Kidney (tissue), 14 donors: ENCODE measurements around the gene DDI2. TPM values are rescaled to one million over a fixed set of nuclear protein-coding genes. Genes with fewer than 3 reads are reported as not detected.

ENCODE experiments used
- DNase-seq, 5 donors: peaks; one replicate each; pipeline ENCODE4 v3.0.0-alpha.2; 2013 to 2020
- FAIRE-seq: peaks from 2 replicates; lab custom pipeline; 2012; peaks lifted over from hg19 to GRCh38; lab: Jason Lieb, UNC
- H3K27ac ChIP-seq, 2 donors: one replicate each; pipeline ENCODE4 v1.7.0; 2013; ENCODE audit warnings: low read depth in 2 of 2, low read length in 2 of 2, inconsistent platforms in 1 of 2
- H3K27me3 ChIP-seq: one replicate; pipeline ENCODE4 v1.7.1; 2013; ENCODE audit warnings: low read length, inconsistent platforms; ENCODE audit not compliant: control insufficient read depth, insufficient read depth
- H3K36me3 ChIP-seq, 3 donors: one replicate each; pipeline versions ENCODE4 v1.7.0 to v1.7.1; 2013; ENCODE audit warnings: low read length in 3 of 3, control low read depth in 1 of 3, inconsistent platforms in 1 of 3; ENCODE audit not compliant: insufficient read depth in 3 of 3, control insufficient read depth in 2 of 3
- H3K4me1 ChIP-seq, 3 donors: one replicate each; pipeline versions ENCODE4 v1.7.0 to v1.7.1; 2013; ENCODE audit warnings: low read length in 3 of 3, inconsistent platforms in 1 of 3, low read depth in 1 of 3; ENCODE audit not compliant: control insufficient read depth in 2 of 3, insufficient read depth in 2 of 3
- H3K4me3 ChIP-seq, 3 donors: one replicate each; pipeline versions ENCODE4 v1.7.0 to v1.8.1; 2013; ENCODE audit warnings: low read length in 3 of 3, control low read depth in 1 of 3, inconsistent platforms in 1 of 3
- H3K9ac ChIP-seq, 3 donors: one replicate each; pipeline versions ENCODE4 v1.7.0 to v1.7.1; 2013; ENCODE audit warnings: low read length in 3 of 3, control low read depth in 1 of 3, inconsistent platforms in 1 of 3
- H3K9me3 ChIP-seq, 3 donors: one replicate each; pipeline versions ENCODE4 v1.7.0 to v1.7.1; 2013; ENCODE audit warnings: low read length in 3 of 3, control low read depth in 1 of 3, inconsistent platforms in 1 of 3; ENCODE audit not compliant: control insufficient read depth in 2 of 3, insufficient read depth in 1 of 3
- intact Hi-C: fragments of 100-400 bp; cut with DNase I; formaldehyde crosslinking; loops from one replicate; pipeline ENCODE4 v1.11.1; 2022
- polyA plus RNA-seq: library from polyadenylated mRNA; stranded (reverse); fragments of 350-450 nt; fragmentation: Illumina TruSeq; extraction: RNeasy Lipid Tissue Mini Kit (QIAGEN cat#74804); gene quantifications from one replicate; pipeline ENCODE4 v1.2.3, GENCODE V29; 2014; ENCODE audit warnings: low read depth, low replicate concordance; ENCODE audit not compliant: insufficient read depth
- total RNA-seq: library from RNA; stranded (reverse); fragmentation: NEBNext Ultra II Directional; extraction: Animal tissue kit (Norgen Biotek cat#: 25700); gene quantifications from one replicate; pipeline ENCODE4 v1.2.1, GENCODE V29; 2021
- TF ChIP-seq, protein P1 (sequence below): IDR thresholded peaks from 3 replicates; pipeline ENCODE4 v1.5.1; 2012; ENCODE audit warnings: mild to moderate bottlenecking, moderate library complexity, borderline replicate concordance; ENCODE audit not compliant: insufficient read depth; ENCODE audit errors: extremely low read depth
- donor health status: control.
- donor health status: control.
- donor health status: control.
- donor health status: control.
- donor health status: control.
- donor health status: DM: yes; HTN: yes; CAD: no.
- donor health status: Normal renal cell carcinoma (clear cell type).

DDI2 gene
- total and polyA plus RNA-seq, 2 donors from 2014 or later, result 4.0 to 28.3 TPM

DNA sequence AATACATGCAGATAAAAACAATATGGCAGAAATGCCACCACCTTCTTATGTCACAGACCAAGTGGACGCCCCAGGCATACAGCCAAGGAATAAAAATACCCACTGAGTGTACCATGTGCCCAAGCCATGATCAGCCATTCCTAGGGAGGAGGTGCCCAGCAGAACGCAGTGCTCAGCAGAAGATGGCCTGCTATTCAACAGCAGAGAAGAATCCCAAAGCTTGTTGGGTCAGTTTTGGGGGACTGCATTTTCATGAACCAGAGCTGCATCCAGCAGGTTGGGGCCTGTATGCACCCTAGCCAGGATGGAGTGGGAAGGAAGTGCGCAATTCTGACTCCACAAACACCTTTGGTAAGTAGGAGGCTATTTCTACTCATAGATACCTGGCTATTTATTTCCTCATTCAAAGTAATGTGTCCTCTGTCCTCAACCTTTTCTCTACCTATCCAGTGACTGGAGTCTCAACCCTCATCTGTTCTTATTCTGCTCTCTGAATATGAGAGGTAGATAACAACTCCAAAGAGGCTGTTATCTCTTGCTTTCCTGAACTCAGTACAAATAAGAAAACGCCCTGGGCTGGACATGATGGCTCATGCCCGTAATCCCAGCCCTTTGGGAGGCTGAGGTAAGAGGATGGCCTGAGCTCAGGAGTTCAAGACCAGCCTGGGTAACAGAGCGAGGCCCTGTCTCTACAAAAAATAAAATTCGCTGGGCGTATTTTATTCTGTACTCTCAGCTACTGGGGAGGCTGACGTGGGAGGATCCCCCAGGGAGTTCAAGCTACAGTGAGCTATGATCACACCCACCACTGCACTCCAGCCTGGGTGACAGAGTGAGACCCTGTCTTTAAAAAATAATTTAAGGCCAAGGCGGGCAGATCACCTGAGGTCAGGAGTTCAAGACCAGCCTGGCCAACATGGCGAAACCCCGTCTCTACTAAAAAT is 64.4 kb downstream of the DDI2 start:
- no peak for FAIRE-seq
- no peak for DNase-seq
- no peaks in the 10 kb centered on the region for H3K36me3 ChIP-seq
- no peaks in the 10 kb centered on the region for H3K9me3 ChIP-seq
- no peak overlapping the region for H3K4me3 ChIP-seq
- intact Hi-C loops, result no loop called here
- no peaks in the 10 kb centered on the region for H3K27me3 ChIP-seq
- peaks cover 0 to 7% (median 3%) of the 10 kb centered on the region in 3 donors for H3K4me1 ChIP-seq
- H3K27ac ChIP-seq, result peak overlapping the region in 1 of 2 donors; percentile 25
- no peak overlapping the region for H3K9ac ChIP-seq
- TF ChIP-seq, protein P1, sequence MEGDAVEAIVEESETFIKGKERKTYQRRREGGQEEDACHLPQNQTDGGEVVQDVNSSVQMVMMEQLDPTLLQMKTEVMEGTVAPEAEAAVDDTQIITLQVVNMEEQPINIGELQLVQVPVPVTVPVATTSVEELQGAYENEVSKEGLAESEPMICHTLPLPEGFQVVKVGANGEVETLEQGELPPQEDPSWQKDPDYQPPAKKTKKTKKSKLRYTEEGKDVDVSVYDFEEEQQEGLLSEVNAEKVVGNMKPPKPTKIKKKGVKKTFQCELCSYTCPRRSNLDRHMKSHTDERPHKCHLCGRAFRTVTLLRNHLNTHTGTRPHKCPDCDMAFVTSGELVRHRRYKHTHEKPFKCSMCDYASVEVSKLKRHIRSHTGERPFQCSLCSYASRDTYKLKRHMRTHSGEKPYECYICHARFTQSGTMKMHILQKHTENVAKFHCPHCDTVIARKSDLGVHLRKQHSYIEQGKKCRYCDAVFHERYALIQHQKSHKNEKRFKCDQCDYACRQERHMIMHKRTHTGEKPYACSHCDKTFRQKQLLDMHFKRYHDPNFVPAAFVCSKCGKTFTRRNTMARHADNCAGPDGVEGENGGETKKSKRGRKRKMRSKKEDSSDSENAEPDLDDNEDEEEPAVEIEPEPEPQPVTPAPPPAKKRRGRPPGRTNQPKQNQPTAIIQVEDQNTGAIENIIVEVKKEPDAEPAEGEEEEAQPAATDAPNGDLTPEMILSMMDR, result no peak

DNA sequence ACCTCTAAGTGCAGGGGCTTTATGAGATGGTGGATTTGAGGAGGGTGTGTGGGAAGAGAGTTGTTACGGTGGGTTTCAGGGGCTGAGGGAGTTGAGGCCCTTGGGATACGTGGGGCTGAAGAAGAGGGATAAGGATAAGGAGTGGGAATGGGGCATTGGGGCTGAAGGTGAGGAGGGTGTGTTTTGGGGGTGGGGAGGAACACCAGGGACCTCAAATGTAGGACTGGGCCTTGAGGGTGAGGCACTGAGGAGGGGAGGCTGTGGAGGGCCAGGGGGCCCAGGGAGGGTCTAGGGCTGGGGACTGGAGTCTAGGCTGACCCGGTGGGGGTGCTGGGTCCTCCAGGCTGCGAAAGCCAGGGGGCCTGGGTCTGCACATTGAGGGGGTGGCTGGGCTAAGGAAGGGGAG is 65.7 kb downstream of the DDI2 start:
- no peaks in the 10 kb centered on the region for H3K27me3 ChIP-seq
- H3K27ac ChIP-seq, result no peak overlapping the region
- H3K9me3 ChIP-seq, result no peaks in the 10 kb centered on the region
- no peak overlapping the region for H3K9ac ChIP-seq
- intact Hi-C loops, result no loop called here
- H3K4me3 ChIP-seq, result no peak overlapping the region
- no peaks in the 10 kb centered on the region for H3K36me3 ChIP-seq
- DNase-seq (peak in 1 of 5 donors; percentile 57), FAIRE-seq (no peak)
- TF ChIP-seq, protein P1, result no peak
- peaks cover 0 to 7% (median 3%) of the 10 kb centered on the region in 3 donors for H3K4me1 ChIP-seq

DNA sequence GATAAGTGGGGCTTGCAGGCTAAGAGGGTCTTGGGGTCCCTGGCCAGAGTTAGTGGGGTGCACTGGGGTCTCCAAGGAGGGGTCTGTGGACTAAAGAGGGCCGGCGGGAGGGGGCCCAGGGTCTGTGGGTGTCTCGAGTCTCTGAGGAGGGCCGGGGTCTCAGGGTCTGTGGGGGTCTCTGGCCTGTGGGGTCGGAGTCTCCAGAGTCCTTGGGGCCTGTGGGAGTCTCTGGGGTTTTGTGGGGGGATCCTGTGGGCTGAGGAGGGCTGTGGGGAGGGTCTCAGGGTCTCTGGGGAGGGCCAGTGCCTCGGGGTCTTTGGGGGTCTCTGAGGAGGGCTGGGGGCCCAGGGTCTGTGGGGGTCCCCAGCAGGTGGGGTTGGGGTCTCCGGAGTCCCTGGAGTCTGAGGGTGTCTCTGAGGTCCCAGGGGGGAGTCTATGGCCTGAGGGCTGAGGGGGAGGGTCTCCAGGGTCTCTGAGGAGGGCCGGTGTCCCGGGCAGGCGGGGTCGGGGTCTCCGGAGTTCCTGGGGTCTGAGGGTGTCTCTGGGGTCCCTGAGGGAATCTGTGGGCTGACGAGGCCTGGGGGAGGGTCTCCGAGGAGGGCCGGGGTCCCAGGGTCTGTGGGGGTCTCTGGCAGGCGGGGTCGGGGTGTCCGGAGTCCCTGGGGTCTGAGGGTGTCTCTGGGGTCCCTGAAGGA is 66.2 kb downstream of the DDI2 start:
- DNase-seq (peak in 2 of 5 donors; percentile 61 to 79), FAIRE-seq (no peak)
- peaks cover 0 to 7% (median 3%) of the 10 kb centered on the region in 3 donors for H3K4me1 ChIP-seq
- H3K27ac ChIP-seq, result peak overlapping the region; percentile 83 to 88
- H3K4me3 ChIP-seq, result peak overlapping the region; percentile 36 to 68 (median 43)
- no peaks in the 10 kb centered on the region for H3K9me3 ChIP-seq
- intact Hi-C loops, result no loop called here
- H3K27me3 ChIP-seq, result no peaks in the 10 kb centered on the region
- H3K9ac ChIP-seq, result peak overlapping the region in 2 of 3 donors; percentile 81 to 99
- TF ChIP-seq, protein P1, result no peak
- H3K36me3 ChIP-seq, result no peaks in the 10 kb centered on the region
